Daoy (cell line): ENCODE results near the gene C12orf60. TPM values are rescaled to one million over a fixed set of nuclear protein-coding genes. Genes with fewer than 3 reads are reported as not detected.

ENCODE experiments used
- DNase-seq: peaks from one replicate; pipeline ENCODE4 v3.0.0-alpha.2; 2015; ENCODE audit warnings: low read depth
- total RNA-seq: library from RNA; depleted of rRNA; stranded (reverse); fragments of >200 nt; shearing (Covaris generic); gene quantifications from 2 replicates; pipeline ENCODE4 v1.2.3, GENCODE V29; 2014; rRNA removed

Gene C12orf60
- total RNA-seq, 1 experiment from 2014 or later = 4.5 TPM

GRCh38 chr12:14873440-14874185 is 70.1 kb downstream of the C12orf60 start:
- DNase-seq = no peak

Other genes with a start within 250 kb of the C12orf60 start
- gene PLBD1, start 235.8 kb upstream of the C12orf60 start, total RNA-seq = 1.9 and 3.5 TPM in 2 replicates
- not detected in 2 replicates for gene GUCY2C, start 107.1 kb upstream of the C12orf60 start, total RNA-seq
- gene WBP11, start 192 bp upstream of the C12orf60 start, total RNA-seq = 15.4 and 23.7 TPM in 2 replicates
- gene SMCO3, start 10.5 kb downstream of the C12orf60 start, total RNA-seq = 0.23 TPM in 1 of 2 replicates, not detected in the other
- gene ART4, start 39.9 kb downstream of the C12orf60 start, total RNA-seq = not detected in 2 replicates
- gene MGP, start 82.2 kb downstream of the C12orf60 start, total RNA-seq = 39.0 and 76.2 TPM in 2 replicates
- gene ERP27, start 134.9 kb downstream of the C12orf60 start, total RNA-seq = not detected in 2 replicates
- 308 and 347 TPM in 2 replicates for gene ARHGDIB, start 157.9 kb downstream of the C12orf60 start, total RNA-seq
- not detected in 2 replicates for gene PDE6H, start 169.4 kb downstream of the C12orf60 start, total RNA-seq